Astrocyte (in vitro differentiated cells and primary cell): ENCODE measurements around the gene PTGER4. TPM values are rescaled to one million over a fixed set of nuclear protein-coding genes. Genes with fewer than 3 reads are reported as not detected.
A peak's percentile ranks its signal among the peaks of the same experiment; 100 is the strongest.
"Not testable (repeated sequence)": the region's sequence is repeated elsewhere in the genome, so short reads cannot be mapped to it uniquely, and the experiment has no call there.

Experiments
- DNase-seq: peaks from one replicate; pipeline ENCODE4 v3.0.0-alpha.2; 2010; ENCODE audit warnings: low read depth
- FAIRE-seq: peaks from 2 replicates; lab custom pipeline; 2011; peaks lifted over from hg19 to GRCh38; lab: Jason Lieb, UNC
- H2AFZ ChIP-seq: 2 replicates; pipeline ENCODE4 v1.6.0; 2012; ENCODE audit warnings: low read depth, low read length, inconsistent platforms
- H3K27ac ChIP-seq: 2 replicates; pipeline ENCODE4 v1.5.1; 2011; ENCODE audit warnings: low read depth, low read length, inconsistent platforms
- H3K27me3 ChIP-seq: 2 replicates; pipeline ENCODE4 v1.6.0; 2011; ENCODE audit warnings: low read length, inconsistent platforms; ENCODE audit not compliant: insufficient read depth
- H3K36me3 ChIP-seq: 2 replicates; pipeline ENCODE4 v1.5.1; 2011; ENCODE audit warnings: low read length, inconsistent platforms; ENCODE audit not compliant: insufficient read depth
- H3K4me1 ChIP-seq: 2 replicates; pipeline ENCODE4 v1.5.1; 2011; ENCODE audit warnings: low read length, inconsistent platforms; ENCODE audit not compliant: insufficient read depth
- H3K4me2 ChIP-seq: 2 replicates; pipeline ENCODE4 v1.6.0; 2012; ENCODE audit warnings: low read length, inconsistent platforms
- H3K4me3 ChIP-seq: 2 replicates; pipeline ENCODE4 v1.5.1; 2011; ENCODE audit warnings: low read depth, mild to moderate bottlenecking, low read length, inconsistent platforms; ENCODE audit not compliant: insufficient read depth
- H3K79me2 ChIP-seq: 2 replicates; pipeline ENCODE4 v1.6.0; 2012; ENCODE audit warnings: mild to moderate bottlenecking, low read length, inconsistent platforms; ENCODE audit not compliant: insufficient read depth
- H3K9ac ChIP-seq: 2 replicates; pipeline ENCODE4 v1.6.0; 2012; ENCODE audit warnings: mild to moderate bottlenecking, low read length, inconsistent platforms
- H3K9me3 ChIP-seq: 2 replicates; pipeline ENCODE4 v1.5.1; 2012; ENCODE audit warnings: low read depth, mild to moderate bottlenecking, low read length, inconsistent platforms; ENCODE audit not compliant: insufficient read depth
- H4K20me1 ChIP-seq: 2 replicates; pipeline ENCODE4 v1.6.0; 2012; ENCODE audit warnings: low read length, inconsistent platforms; ENCODE audit not compliant: insufficient read depth
- H3K27ac Mint-ChIP-seq: one replicate; pipeline ENCODE4 v1.8.0; 2021; ENCODE audit warnings: mild to moderate bottlenecking, mixed read lengths; ENCODE audit not compliant: unreplicated experiment
- H3K27me3 Mint-ChIP-seq: one replicate; pipeline ENCODE4 v1.8.0; 2021; ENCODE audit warnings: low read depth, mixed read lengths; ENCODE audit not compliant: unreplicated experiment
- H3K36me3 Mint-ChIP-seq: one replicate; pipeline ENCODE4 v1.8.0; 2021; ENCODE audit warnings: low read depth, mixed read lengths; ENCODE audit not compliant: unreplicated experiment
- H3K4me1 Mint-ChIP-seq: one replicate; pipeline ENCODE4 v1.8.0; 2021; ENCODE audit warnings: low read depth, mixed read lengths; ENCODE audit not compliant: unreplicated experiment
- H3K4me3 Mint-ChIP-seq: one replicate; pipeline ENCODE4 v1.8.0; 2021; ENCODE audit warnings: mild to moderate bottlenecking, moderate library complexity, mixed read lengths; ENCODE audit not compliant: unreplicated experiment
- H3K9me3 Mint-ChIP-seq: one replicate; pipeline ENCODE4 v1.8.0; 2021; ENCODE audit warnings: mild to moderate bottlenecking, mixed read lengths; ENCODE audit not compliant: unreplicated experiment
- CTCF ChIP-seq: IDR thresholded peaks from 2 replicates; pipeline ENCODE4 v1.5.1; 2011; ENCODE audit warnings: low read depth, mild to moderate bottlenecking, inconsistent platforms, low read length, moderate library complexity; ENCODE audit not compliant: insufficient read depth
- EZH2 ChIP-seq: IDR thresholded peaks from 2 replicates; pipeline ENCODE4 v1.6.1; 2012; ENCODE audit warnings: mild to moderate bottlenecking, low read length, inconsistent platforms; ENCODE audit not compliant: insufficient read depth
- total RNA-seq: library from RNA; stranded (reverse); gene quantifications from 2 replicates; pipeline ENCODE4 v1.2.1, GENCODE V29; 2021

Gene PTGER4
- total RNA-seq, 1 donor from 2014 or later = 8.6 TPM

- H3K4me3 Mint-ChIP-seq = no peak overlapping the region
- DNase-seq (no peak), FAIRE-seq (no peak)
- H4K20me1 ChIP-seq = no peaks in the 10 kb centered on the region
- H3K27me3 Mint-ChIP-seq = no peaks in the 10 kb centered on the region
- H3K27ac ChIP-seq = no peak overlapping the region
- no peak overlapping the region for H3K9ac ChIP-seq
- no peak overlapping the region for H3K4me3 ChIP-seq
- peaks cover 2% of the 10 kb centered on the region for H3K4me1 Mint-ChIP-seq
- H3K36me3 Mint-ChIP-seq = no peaks in the 10 kb centered on the region
- no peaks in the 10 kb centered on the region for H3K9me3 Mint-ChIP-seq
- peaks cover 4% of the 10 kb centered on the region for H3K4me1 ChIP-seq
- no peaks in the 10 kb centered on the region for H3K27me3 ChIP-seq
- H3K79me2 ChIP-seq = no peaks in the 10 kb centered on the region
- no peak overlapping the region for H3K27ac Mint-ChIP-seq
- H3K9me3 ChIP-seq = no peaks in the 10 kb centered on the region
- TF ChIP-seq CTCF (no peak), EZH2 (no peak)
- H2AFZ ChIP-seq = no peak overlapping the region
- H3K4me2 ChIP-seq = no peak overlapping the region
- H3K36me3 ChIP-seq = no peaks in the 10 kb centered on the region
Measured at GRCh38 chr5:40694433-40694832, 14.7 kb downstream of the PTGER4 start.

- peaks cover 15% of the 10 kb centered on the region for H3K9me3 Mint-ChIP-seq
- H3K27ac Mint-ChIP-seq = no peak overlapping the region
- no peak overlapping the region for H3K27ac ChIP-seq
- H3K27me3 ChIP-seq = no peaks in the 10 kb centered on the region
- H3K9ac ChIP-seq = no peak overlapping the region
- no peak overlapping the region for H3K4me3 ChIP-seq
- no peak overlapping the region for H3K4me2 ChIP-seq
- no peaks in the 10 kb centered on the region for H3K9me3 ChIP-seq
- H3K4me1 ChIP-seq = no peaks in the 10 kb centered on the region
- no peaks in the 10 kb centered on the region for H3K36me3 ChIP-seq
- H3K4me3 Mint-ChIP-seq = peak overlapping the region; percentile 36
- H3K27me3 Mint-ChIP-seq = no peaks in the 10 kb centered on the region
- peaks cover 22% of the 10 kb centered on the region for H3K36me3 Mint-ChIP-seq
- H3K79me2 ChIP-seq = no peaks in the 10 kb centered on the region
- no peak for TF ChIP-seq CTCF
- TF ChIP-seq EZH2 = no peak
- FAIRE-seq (no peak), DNase-seq (no peak)
- no peak overlapping the region for H2AFZ ChIP-seq
- no peaks in the 10 kb centered on the region for H3K4me1 Mint-ChIP-seq
- H4K20me1 ChIP-seq = no peaks in the 10 kb centered on the region
Measured at GRCh38 chr5:40700116-40700782, 20.5 kb downstream of the PTGER4 start.

GRCh38 chr5:40702027-40702426 is 22.3 kb downstream of the PTGER4 start:
- not testable (repeated sequence) for H3K4me3 ChIP-seq, H3K36me3 ChIP-seq, H3K27me3 Mint-ChIP-seq, H3K79me2 ChIP-seq, DNase-seq, H3K27ac ChIP-seq, H3K4me3 Mint-ChIP-seq, H3K27ac Mint-ChIP-seq, H3K27me3 ChIP-seq, H3K9me3 ChIP-seq, H4K20me1 ChIP-seq, H3K4me2 ChIP-seq, H3K9ac ChIP-seq, H2AFZ ChIP-seq, H3K4me1 Mint-ChIP-seq, FAIRE-seq, H3K4me1 ChIP-seq
- Mint-ChIP-seq H3K36me3 (peaks cover 24% of the 10 kb centered on the region), H3K9me3 (peaks cover 16% of the 10 kb centered on the region)

- not testable (repeated sequence) for H3K36me3 ChIP-seq, H3K4me1 ChIP-seq, H3K27ac Mint-ChIP-seq, H3K9ac ChIP-seq, H3K27me3 ChIP-seq, H2AFZ ChIP-seq, H3K4me3 Mint-ChIP-seq, H3K9me3 ChIP-seq, H3K79me2 ChIP-seq, H3K27me3 Mint-ChIP-seq, H4K20me1 ChIP-seq, DNase-seq, H3K4me2 ChIP-seq, H3K4me1 Mint-ChIP-seq, H3K4me3 ChIP-seq, H3K27ac ChIP-seq, FAIRE-seq
- peaks cover 16% of the 10 kb centered on the region for H3K9me3 Mint-ChIP-seq
- peaks cover 26% of the 10 kb centered on the region for H3K36me3 Mint-ChIP-seq
Measured at GRCh38 chr5:40705484-40705883, 25.8 kb downstream of the PTGER4 start.

GRCh38 chr5:40710575-40710974 is 30.9 kb downstream of the PTGER4 start:
- DNase-seq, H3K27me3 ChIP-seq, H3K36me3 ChIP-seq, H3K36me3 Mint-ChIP-seq, H3K4me3 Mint-ChIP-seq, H3K27ac ChIP-seq, H3K9ac ChIP-seq, H3K4me1 Mint-ChIP-seq, H3K79me2 ChIP-seq, H3K4me1 ChIP-seq, H3K9me3 Mint-ChIP-seq, H4K20me1 ChIP-seq, H3K27me3 Mint-ChIP-seq, FAIRE-seq, H3K4me2 ChIP-seq, H3K4me3 ChIP-seq, H2AFZ ChIP-seq, H3K27ac Mint-ChIP-seq, H3K9me3 ChIP-seq: not testable (repeated sequence)
